HG03565 (cell line): Measurements from ENCODE around the gene NFKBIL1.
A peak's percentile ranks its signal among the peaks of the same experiment; 100 is the strongest.
"Not testable (repeated sequence)": the region's sequence is repeated elsewhere in the genome, so short reads cannot be mapped to it uniquely, and the experiment has no call there.

Source experiments
- ATAC-seq: cut with Tn5 transposase; IDR thresholded peaks from one replicate; pipeline ENCODE4 v1.9.1; 2021; ENCODE audit warnings: mild to moderate bottlenecking, moderate library complexity; ENCODE audit not compliant: unreplicated experiment

The NFKBIL1 gene

DNA sequence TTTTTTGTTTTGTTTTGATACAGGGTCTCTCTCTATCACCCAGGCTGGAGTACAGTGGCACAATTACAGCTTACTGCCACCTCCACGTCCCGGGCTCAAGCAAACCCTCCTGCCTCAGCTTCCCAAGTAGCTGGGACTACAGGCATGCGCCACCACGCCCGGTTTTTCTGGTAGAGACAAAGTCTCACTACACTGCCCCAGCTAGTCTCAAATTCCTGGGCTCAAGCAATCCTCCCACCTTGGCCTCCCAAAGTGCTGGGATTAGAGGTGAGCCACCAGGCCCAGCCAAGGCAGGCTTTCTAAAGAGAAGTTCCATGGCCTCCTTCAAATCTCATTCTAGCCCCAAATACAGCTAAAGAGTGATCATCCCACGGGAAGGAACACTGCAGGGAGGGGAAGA lies 13.4 kb upstream of the NFKBIL1 start:
- ATAC-seq, result no peak

DNA sequence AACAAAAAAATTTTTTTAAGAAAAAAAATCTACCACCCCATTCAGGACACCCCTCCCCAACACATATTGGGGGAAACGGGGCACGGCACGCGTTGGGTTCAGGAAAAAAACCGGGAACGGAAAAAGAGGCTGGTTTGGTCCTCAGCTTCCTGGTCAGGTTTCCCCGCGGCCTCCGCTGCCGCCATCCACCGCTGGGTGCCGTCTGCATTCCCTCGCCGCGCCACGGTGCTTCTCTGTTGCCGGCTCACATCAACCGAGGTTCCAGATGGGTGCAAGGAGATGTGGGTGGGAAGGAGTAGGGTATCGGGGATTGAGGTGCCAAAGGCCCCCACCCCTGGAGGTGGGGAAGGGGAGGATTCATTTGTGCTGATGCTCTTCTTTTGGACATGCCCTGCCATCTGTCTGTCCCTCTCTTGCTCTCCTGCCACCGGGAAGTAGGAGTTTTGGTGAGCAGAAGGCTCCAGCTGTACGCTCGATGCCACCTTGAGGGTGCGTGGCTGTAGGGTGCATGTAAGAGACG lies 12.8 kb upstream of the NFKBIL1 start:
- no peak for ATAC-seq

DNA sequence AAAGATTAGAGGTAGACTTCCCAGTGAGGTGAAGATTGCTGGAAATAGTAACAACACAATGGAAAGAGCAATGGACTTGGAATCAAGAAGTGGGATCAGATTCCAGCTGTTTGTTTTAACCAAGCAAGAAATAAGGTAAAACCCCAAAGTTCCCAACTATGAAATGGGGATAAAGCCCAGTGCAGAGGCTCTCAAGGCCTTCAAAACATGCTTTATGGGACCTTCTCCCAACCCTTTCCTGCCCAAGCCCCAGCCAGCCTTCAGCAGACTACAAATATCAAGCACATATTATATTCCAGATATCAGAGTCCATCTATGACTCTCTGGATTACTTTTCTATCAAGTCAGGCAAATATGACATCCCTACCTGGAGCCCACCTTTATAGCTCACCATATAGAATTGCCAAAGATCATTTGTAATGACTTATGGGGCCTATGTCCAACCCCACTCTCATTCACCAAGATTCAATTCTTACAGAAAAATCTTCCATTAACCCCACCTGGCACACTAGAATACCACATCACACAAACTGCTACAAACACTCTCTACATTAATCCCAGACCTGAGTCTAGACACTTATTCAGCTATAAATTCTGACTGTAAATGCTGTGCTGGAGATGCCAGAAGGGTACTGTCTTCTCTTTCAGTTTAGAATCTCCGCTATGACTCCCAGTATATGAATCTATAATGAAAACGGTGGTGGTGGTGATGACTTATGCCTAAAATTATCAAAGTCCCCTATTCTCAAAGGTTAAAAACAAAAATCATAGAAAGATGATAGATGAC lies 11.7 kb upstream of the NFKBIL1 start:
- ATAC-seq, result no peak

DNA sequence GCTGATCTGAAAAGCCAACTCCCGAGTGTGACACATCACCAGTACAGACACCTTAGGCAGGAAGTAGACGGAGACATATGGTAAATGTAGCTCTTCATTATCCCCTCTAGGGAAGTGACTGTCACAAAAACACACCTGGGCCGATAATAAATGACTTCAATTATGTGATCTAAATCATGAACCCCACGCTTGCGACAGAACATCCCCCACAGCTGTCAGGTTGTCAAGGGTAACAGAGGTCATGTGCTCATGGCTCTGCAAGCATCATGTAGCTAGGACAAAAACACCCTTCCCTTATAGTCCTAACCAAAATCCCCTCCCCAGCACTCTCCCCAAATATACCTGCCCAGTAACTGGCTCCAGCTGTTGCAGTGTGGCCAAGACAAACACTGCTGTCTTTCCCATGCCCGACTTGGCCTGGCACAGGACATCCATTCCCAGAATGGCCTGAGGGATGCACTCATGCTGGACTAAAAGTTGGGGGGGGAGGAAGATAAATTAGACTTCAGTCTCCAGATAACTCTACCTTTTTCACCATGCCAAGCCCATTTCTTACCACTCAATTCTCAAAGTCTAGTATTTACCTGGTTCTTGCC lies 8.5 kb upstream of the NFKBIL1 start:
- no peak for ATAC-seq

DNA sequence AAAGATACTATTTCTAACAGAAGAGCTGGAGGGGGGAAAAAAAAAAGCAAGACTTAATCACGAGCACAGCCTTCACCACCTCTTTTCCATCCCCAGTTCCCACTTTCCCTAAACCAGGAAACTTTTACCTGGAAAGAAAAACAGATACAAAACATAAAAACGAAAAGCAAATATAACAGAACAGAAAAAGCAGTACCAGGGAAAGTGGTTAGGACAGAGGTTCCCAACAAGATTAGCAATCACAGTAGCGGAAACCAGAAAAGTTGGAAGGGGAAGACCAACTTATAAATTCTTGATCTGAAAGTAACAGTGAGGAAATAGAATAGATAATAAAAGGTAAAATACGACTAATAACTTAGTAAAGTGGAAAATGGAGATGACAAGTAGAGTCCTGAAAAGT lies 6.8 kb upstream of the NFKBIL1 start:
- no peak for ATAC-seq

DNA sequence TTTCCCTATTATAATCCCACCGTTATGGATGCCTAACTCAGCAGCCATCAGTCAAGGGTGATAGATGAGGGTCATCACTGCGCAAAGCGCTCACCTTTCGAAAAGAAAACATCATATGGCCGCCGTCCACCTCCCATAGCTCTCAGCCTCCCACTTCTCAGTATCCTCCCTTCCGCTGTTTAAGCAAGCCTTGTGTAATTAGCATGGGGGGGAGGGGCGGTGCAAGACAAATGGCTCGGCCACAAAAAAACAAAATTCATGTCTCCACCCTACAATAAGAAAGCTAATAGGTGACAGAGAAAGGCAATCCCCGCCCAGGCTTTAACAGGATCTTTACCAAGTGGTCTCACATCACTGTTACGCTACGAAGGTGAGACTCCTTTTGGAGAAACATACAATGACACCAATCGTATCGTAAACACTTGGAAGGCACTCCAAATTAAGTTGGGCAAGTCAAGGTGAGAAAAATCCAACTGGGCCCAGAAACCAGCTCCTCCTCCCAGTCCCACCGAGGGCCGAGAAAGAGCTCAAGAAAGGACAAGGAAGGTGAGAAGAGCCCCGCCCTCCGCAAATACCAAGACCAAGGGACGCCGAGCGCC lies 6.2 kb upstream of the NFKBIL1 start:
- ATAC-seq, result peak; percentile 11

DNA sequence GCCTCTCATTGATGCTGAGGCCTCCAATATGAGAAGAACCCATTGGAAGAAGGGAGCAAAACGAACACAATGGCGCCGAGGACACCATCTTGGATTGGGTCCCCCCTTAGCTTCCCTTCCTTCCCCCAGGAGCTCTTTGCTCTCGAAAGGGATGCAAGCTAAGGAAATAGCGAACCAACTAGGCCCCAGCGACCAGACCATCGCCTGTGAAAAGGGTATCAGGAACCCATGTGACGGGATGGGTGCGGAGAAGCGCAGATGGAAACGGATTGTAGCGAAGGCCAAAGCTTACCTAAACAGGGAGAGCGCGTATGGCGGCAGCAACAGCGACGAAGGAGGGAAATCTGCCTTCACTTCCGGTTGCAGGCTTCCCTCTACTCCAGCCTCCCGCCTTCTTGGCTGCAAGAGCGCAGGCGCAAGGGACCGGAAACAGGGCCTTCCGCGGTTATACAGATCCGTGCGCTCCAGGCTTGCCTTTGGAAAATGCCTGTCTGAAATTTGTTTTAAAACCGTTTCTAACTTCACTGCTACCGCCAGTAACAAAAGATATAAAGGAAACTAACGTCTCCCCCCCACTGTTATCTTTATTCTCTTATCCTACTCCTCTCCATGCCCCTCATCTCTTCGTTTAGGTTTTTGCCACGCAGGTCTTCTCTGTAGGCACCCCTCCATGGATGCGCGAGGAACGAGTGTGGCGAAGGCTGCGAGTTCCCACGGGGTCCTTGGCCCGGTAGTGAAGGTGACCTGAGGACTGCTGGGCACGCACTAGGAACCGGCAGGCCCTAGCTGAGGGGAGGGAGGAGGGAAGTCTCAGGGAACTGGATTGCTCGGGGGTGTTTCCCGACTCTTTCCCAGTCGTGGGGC lies 5.5 kb upstream of the NFKBIL1 start, which contains the start of gene DDX39B:
TSS of gene DDX39B (minus strand) at position 346 of the 864 bp plus-strand sequence. CDS start 1,471 bp downstream, outside the sequence.
- ATAC-seq, result peak; percentile 58

DNA sequence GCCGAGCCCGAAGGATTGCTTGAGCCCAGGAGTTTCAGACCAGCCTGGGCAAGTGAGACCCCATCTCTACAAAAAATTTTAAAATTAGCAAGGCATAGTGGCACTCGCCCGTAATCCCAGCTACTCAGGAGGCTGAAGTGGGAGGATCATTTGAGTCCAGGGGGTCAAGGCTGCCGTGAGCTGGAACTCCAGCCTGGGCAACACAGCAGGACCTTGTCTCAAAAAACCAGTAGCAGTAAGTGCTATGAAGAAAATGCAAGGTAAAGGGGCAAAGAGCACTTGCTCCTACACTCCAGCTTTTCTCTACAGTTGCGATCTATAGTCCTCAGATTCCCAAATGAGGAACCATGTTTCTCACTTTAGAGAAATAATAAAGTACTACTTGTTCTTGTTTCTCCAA lies 3.8 kb upstream of the NFKBIL1 start:
- ATAC-seq, result no peak

DNA sequence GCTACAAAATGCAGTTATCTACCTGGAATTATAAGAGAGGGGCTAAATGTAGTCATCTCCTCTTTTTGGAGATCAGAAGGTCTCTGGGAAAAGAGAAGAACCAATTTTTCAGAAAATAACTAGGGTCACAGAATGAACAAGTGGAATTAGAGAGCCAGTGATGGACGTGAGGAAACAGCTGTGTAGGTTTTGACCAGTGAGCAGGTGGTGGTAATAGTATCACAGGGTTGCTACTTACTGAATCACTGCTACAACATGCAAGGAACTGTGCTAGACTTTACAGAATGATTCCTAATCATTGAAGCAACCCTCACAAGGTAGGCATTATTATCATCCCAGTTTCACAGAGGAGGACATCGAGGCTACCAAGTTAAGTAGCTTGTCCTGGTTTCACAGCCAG lies 2.7 kb upstream of the NFKBIL1 start:
- ATAC-seq, result no peak

DNA sequence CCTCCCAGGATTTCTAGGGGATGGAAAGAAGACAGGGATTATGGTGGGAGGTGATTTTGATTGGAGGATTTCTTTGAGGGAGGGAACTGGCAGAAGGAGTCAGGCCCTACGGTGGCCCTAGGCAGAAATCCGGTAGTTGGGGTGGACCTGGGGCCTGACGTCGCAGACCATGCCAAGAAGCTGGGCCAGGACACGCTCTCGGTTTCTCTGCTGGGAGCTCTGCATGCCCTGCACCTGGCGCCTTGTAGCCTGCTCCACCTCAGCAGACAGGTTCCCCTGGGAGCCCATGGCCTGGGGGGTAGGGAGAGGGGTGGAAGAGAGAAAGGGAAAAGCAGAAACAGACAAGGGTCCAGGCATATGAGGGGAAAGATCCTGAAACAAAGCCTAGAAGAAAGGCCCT lies 2.1 kb upstream of the NFKBIL1 start:
- ATAC-seq, result no peak

DNA sequence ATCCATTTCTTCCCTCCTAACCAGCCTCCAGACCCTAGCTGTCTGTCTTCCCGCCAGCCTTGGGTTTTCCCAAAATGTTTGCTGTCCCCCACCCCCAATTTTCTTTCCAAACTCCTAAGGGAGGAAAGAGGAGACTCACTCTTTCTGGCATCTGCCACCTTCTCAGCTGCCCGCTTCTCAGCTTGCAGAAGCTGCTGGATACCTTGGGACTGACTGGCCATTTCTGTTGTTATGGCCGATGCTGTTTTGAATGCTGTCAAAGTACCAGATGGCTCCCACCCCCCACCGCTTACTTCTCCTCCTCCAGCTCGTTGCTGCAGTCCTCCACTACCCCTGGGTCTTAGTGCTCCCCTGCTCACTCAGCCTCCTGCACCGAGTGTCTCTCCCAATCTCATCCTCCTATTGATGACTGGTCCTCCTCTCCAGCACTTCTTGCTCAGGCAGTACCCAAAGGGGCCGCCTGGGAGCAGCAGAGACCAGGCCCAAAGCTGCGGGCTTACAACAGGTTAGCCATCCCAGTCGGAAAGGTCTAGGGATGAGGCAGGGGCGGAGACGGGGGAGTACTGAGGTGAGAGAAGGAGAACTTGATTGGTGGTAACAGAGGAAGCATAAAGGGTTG lies 960 bp upstream of the NFKBIL1 start, which contains the start of gene ATP6V1G2:
TSS of gene ATP6V1G2 (minus strand) at position 270 of the 619 bp plus-strand sequence. CDS start at position 221, 49 bp downstream.
- ATAC-seq, result peak; percentile 45

DNA sequence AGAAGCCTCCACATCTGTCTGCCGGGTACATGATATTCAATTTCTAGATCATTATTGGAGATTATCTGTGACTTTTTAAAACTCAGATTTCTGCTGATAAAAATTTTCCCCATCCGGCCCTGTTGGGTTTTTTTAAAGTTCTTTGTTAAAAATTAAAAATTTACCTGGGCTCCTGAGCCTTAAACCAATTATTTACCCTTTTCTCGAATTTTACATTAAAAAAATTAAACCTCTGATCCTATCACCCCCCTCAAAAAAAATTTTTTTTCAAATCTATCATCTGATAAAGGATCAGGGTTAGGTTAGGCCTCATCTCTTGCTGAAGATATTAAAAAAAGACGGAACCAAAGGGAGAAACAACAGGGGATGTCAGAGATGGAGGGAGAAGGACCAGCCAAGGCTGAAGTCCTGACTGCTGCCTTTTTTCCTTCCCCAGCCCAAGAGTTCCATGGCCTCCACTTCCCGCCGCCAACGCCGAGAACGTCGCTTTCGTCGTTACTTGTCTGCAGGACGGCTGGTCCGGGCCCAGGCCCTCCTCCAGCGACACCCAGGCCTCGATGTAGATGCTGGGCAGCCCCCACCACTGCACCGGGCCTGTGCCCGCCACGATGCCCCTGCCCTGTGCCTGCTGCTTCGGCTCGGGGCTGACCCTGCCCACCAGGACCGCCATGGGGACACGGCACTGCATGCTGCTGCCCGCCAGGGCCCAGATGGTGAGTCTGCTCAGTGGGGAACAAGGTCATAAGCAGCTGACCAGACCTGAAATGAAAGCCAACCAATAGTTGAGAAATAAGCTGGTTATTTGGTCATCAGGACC lies 527 bp downstream of the NFKBIL1 start:
- ATAC-seq, result no peak

DNA sequence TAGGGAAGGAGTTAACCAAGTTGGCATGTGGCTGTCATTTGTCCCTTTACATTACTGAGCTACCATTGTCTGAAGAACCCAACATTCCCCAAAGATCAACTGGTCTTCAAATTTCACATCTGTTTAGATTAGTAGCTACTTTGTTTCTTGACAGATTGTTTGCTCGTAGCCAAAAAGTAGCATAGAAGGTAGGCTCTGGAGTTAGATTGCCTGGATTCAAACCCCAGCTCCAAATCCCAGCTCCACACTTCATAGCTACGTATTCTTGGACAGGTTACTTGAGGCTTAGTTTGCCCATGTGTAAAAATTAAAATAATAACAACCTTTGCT lies 1.1 kb downstream of the NFKBIL1 start:
- ATAC-seq, result no peak

DNA sequence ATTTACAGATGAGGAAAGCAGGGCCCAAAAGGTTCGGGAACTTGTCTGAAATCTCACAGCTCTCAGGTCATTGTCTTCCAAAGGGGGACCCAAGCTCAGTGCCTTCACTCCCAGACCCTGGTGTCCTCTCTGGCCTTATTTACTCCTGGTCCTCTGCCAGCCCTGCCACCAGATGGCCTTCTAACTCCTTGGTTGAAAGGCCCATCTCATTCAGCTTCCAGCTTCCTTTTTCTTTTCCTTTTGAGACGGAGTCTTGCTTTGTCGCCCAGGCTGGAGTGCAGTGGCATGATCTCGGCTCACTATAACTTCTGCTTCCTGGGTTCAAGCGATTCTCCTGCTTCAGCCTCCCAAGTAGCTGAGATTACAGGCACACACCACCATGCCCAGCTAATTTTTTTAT lies 4.0 kb downstream of the NFKBIL1 start:
- not testable (repeated sequence) for ATAC-seq

DNA sequence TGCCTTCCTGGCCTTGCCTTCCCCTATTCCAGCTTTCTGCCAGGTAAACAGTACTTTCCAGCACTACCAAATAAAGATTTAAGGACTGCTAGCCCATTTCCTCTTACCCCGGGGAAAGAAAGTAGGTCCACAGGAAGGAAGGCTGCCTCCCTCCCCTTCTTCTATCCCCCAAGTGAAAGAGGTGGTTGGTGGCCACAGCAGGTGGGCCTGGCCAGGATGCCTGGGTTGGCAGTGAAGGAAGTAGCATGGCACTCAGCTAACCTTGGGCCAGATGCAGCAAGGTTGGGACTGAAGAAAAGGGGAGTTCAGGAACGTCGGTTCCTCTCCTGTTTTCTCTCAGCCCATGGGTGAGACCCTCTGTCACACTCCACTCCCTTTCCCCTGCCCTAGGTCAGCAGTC lies 8.9 kb downstream of the NFKBIL1 start:
- ATAC-seq, result no peak

DNA sequence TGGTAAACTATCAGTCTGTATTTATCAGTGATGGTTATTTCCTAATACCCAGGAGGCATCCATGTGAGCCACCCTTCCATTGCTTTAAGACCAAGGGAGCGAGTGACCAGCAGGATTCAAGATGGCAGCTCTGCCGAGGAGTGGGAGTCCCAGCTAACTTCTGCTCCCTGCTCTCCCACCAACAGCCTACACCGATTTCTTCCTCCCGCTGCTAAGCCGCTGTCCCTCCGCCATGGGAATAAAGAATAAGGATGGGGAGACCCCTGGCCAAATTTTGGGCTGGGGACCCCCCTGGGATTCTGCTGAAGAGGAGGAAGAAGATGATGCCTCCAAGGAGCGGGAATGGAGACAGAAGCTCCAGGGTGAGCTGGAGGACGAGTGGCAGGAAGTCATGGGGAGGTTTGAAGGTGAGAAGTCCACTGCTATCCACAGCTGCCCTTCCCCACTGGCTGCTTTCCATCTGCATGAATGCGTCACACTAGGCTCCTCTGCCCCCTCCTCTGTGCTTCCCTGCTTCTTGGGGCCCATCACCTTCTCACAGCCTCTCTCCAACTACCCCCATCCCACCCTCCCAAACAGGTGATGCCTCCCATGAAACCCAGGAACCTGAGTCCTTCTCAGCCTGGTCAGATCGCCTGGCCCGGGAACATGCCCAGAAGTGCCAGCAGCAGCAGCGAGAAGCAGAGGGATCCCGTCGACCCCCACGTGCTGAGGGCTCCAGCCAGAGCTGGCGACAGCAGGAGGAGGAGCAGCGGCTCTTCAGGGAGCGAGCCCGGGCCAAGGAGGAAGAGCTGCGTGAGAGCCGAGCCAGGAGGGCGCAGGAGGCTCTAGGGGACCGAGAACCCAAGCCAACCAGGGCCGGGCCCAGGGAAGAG lies 10.3 kb downstream of the NFKBIL1 start:
- no peak for ATAC-seq

DNA sequence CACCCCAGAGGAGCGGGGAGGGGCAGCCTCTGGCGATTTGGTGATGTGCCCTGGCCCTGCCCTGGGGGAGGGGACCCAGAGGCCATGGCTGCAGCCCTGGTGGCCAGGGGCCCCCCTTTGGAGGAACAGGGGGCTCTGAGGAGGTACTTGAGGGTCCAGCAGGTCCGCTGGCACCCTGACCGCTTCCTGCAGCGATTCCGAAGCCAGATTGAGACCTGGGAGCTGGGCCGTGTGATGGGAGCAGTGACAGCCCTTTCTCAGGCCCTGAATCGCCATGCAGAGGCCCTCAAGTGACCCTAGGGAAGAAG lies 10.9 kb downstream of the NFKBIL1 start:
- ATAC-seq, result no peak

DNA sequence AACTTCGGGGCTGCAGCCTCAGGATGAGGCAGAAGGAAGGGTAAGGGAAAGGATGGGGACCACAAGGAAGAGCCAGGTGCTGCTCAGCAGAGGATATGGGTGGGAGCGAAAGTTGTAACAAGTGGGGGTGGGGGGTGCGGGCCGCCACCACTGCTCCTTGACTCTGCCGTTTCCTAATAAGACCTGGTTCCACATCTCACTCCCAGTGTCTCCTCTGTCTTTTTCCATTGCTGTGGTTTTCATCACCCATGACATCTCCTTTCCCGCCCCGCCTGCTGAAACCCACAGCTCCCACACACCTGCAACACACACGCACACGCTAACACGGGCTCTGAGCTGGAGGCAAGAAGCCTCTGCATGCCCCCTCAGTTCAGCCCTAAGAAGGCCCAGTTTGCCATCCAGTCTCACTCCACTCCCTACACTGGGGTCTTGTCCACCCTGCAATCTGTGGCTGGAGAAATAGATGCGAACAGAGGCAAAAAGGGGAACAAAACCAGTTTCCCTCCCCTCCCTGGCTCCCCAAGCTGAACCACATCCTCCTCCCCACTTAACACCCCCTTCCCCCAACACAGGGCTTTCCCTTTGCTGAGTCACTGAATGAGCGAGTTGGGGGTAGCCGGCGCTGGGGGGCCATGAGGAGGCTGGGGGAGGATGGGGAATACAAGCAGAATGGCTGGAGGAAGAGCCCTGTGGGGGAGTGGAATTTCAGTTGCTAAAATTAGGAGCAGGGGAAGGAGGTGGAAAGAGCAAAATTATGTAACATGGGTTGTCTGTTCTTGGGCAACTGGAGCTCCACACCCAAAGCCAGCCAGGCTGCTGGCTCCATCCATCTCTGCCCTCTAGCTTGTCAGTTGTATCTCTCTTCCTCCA lies 11.5 kb downstream of the NFKBIL1 start:
- ATAC-seq, result no peak
